ENCODE data around the gene RPRD1B.
A peak's percentile ranks its signal among the peaks of the same experiment; 100 is the strongest.

Gene RPRD1B

DNA sequence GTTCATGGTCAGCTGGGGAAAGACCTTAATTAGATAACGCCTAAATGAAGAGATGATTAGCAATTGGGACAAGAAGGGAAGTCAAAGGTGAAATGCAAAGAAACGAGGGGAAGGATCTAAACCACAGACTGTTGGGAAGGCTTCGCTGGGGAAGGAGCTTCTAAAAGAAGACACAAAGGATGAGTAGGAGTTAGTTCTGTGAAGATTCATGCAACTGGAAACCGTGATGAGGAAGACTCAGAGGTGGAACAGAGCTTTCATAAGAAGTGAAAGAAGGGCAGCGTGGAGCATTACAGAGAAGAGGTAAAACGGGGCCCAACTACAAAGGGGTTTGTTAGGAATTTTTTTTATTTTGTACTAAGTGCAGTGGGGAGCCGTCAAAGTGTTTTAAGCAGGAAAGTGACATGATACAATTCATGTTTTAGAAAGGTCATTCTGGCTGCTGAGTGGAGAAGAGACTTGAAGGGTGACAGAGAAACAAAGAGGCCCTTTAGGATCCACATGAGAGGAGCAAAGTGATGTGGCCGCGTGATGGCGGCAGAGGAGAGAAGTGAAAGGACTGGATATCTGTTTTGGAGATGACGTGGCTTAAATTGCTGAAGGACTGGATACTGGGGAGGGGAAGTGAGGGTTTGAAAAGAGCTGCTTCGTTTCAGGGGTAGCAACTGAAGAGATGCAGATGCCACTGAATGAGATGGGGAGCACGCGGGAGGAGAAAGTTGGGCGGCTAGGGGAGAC is 33.9 kb upstream of the RPRD1B start:
- no peak overlapping the region for H3K9ac ChIP-seq (ENCODE audit: low read length)
- peaks cover 5% of the 10 kb centered on the region; the same call in 1 of the 2 replicates for H4K20me1 ChIP-seq (ENCODE audit: insufficient read depth, low read length)
- no peak overlapping the region for H3K4me3 ChIP-seq (ENCODE audit: low read length)
- no peak overlapping the region for H3K27ac ChIP-seq (ENCODE audit: low read length)
- H3K4me1 ChIP-seq (ENCODE audit: low read length) = peaks cover 8% of the 10 kb centered on the region; the same call in 1 of the 2 replicates
- peaks cover 82% of the 10 kb centered on the region for H3K36me3 ChIP-seq (replicated peaks; ENCODE audit: low read depth, low read length)
- no peak overlapping the region for H2AFZ ChIP-seq (ENCODE audit: low read depth, low read length)
- H3K9me3 ChIP-seq (ENCODE audit: insufficient read depth, low read length) = no peaks in the 10 kb centered on the region
- H3K79me2 ChIP-seq (ENCODE audit: low read length) = no peaks in the 10 kb centered on the region
- H3K4me2 ChIP-seq (ENCODE audit: low read length) = no peak overlapping the region
- H3K27me3 ChIP-seq (ENCODE audit: low read depth, low read length) = no peaks in the 10 kb centered on the region
- no peak for TF ChIP-seq EZH2phosphoT487 (IDR thresholded peaks at IDR 0.05; ENCODE audit: low read depth)
- peak; percentile 37; the same call in 1 of the 2 replicates for TF ChIP-seq CTCF (IDR thresholded peaks at IDR 0.05; ENCODE audit: low read depth, low read length)

DNA sequence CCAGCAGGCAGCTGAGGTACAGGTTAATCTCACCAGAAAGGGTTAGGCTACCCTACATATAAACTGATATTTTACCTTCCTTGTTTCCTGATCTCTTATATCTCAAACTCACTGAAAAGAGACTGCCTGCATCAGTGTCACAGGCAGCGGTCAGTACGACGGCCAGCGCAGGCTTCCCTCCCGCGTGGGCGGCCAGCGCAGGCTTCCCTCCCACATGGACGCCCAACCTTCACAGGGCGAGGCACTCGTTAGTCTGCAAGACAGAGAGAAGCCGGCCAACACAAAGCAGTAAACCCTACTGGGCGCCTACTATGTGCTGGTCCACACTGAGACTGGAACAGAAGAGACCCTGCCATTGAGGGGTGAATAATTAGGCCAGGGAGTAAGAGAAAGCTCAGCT is 33.3 kb upstream of the RPRD1B start:
- peaks cover 84% of the 10 kb centered on the region for H3K36me3 ChIP-seq (replicated peaks; ENCODE audit: low read depth, low read length)

GRCh38 chr20:38001173-38001875 is 32.2 kb upstream of the RPRD1B start:
- H3K4me2 ChIP-seq (ENCODE audit: low read length) = no peak overlapping the region
- peaks cover 78% of the 10 kb centered on the region for H3K36me3 ChIP-seq (replicated peaks; ENCODE audit: low read depth, low read length)
- peaks cover 8% of the 10 kb centered on the region; the same call in 1 of the 2 replicates for H3K4me1 ChIP-seq (ENCODE audit: low read length)
- H3K9ac ChIP-seq (ENCODE audit: low read length) = no peak overlapping the region
- H3K27me3 ChIP-seq (ENCODE audit: low read depth, low read length) = no peaks in the 10 kb centered on the region
- H3K79me2 ChIP-seq (ENCODE audit: low read length) = peaks cover 3% of the 10 kb centered on the region; the same call in 1 of the 2 replicates
- H3K27ac ChIP-seq (ENCODE audit: low read length) = no peak overlapping the region
- no peaks in the 10 kb centered on the region for H3K9me3 ChIP-seq (ENCODE audit: insufficient read depth, low read length)
- H4K20me1 ChIP-seq (ENCODE audit: insufficient read depth, low read length) = peaks cover 5% of the 10 kb centered on the region; the same call in 1 of the 2 replicates
- no peak overlapping the region for H2AFZ ChIP-seq (ENCODE audit: low read depth, low read length)
- TF ChIP-seq CTCF (IDR thresholded peaks at IDR 0.05; ENCODE audit: low read depth, low read length) (no peak), EZH2phosphoT487 (IDR thresholded peaks at IDR 0.05; ENCODE audit: low read depth) (no peak)
- no peak overlapping the region for H3K4me3 ChIP-seq (ENCODE audit: low read length)

More for the DNA sequence above, 33.3 kb upstream of the RPRD1B start:
- no peak overlapping the region for H3K9ac ChIP-seq (ENCODE audit: low read length)
- no peak for TF ChIP-seq EZH2phosphoT487 (IDR thresholded peaks at IDR 0.05; ENCODE audit: low read depth)
- TF ChIP-seq CTCF (IDR thresholded peaks at IDR 0.05; ENCODE audit: low read depth, low read length) = no peak
- H3K9me3 ChIP-seq (ENCODE audit: insufficient read depth, low read length) = no peaks in the 10 kb centered on the region
- no peak overlapping the region for H3K4me3 ChIP-seq (ENCODE audit: low read length)
- H3K79me2 ChIP-seq (ENCODE audit: low read length) = no peaks in the 10 kb centered on the region
- no peak overlapping the region for H3K27ac ChIP-seq (ENCODE audit: low read length)
- peaks cover 5% of the 10 kb centered on the region; the same call in 1 of the 2 replicates for H4K20me1 ChIP-seq (ENCODE audit: insufficient read depth, low read length)
- H2AFZ ChIP-seq (ENCODE audit: low read depth, low read length) = no peak overlapping the region
- H3K27me3 ChIP-seq (ENCODE audit: low read depth, low read length) = no peaks in the 10 kb centered on the region
- peaks cover 8% of the 10 kb centered on the region; the same call in 1 of the 2 replicates for H3K4me1 ChIP-seq (ENCODE audit: low read length)
- H3K4me2 ChIP-seq (ENCODE audit: low read length) = no peak overlapping the region

- no peak overlapping the region for H2AFZ ChIP-seq (ENCODE audit: low read depth, low read length)
- H3K9ac ChIP-seq (ENCODE audit: low read length) = no peak overlapping the region
- no peak overlapping the region for H3K4me3 ChIP-seq (ENCODE audit: low read length)
- H3K36me3 ChIP-seq (replicated peaks; ENCODE audit: low read depth, low read length) = peaks cover 77% of the 10 kb centered on the region
- no peaks in the 10 kb centered on the region for H3K9me3 ChIP-seq (ENCODE audit: insufficient read depth, low read length)
- H3K27ac ChIP-seq (ENCODE audit: low read length) = no peak overlapping the region
- H3K4me2 ChIP-seq (ENCODE audit: low read length) = no peak overlapping the region
- H3K79me2 ChIP-seq (ENCODE audit: low read length) = peaks cover 9% of the 10 kb centered on the region
- peaks cover 8% of the 10 kb centered on the region; the same call in 1 of the 2 replicates for H3K4me1 ChIP-seq (ENCODE audit: low read length)
- no peaks in the 10 kb centered on the region for H3K27me3 ChIP-seq (ENCODE audit: low read depth, low read length)
- H4K20me1 ChIP-seq (ENCODE audit: insufficient read depth, low read length) = peaks cover 5% of the 10 kb centered on the region; the same call in 1 of the 2 replicates
- TF ChIP-seq CTCF (IDR thresholded peaks at IDR 0.05; ENCODE audit: low read depth, low read length) (no peak), EZH2phosphoT487 (IDR thresholded peaks at IDR 0.05; ENCODE audit: low read depth) (no peak)
These were observed 31.6 kb upstream of the RPRD1B start for GRCh38 chr20:38001981-38002380.

Measured in OCI-LY3 (cell line).